ENCODE results near the gene SH3GLB1. TPM values are rescaled to one million over a fixed set of nuclear protein-coding genes. Genes with fewer than 3 reads are reported as not detected.
"Not testable (repeated sequence)": the region's sequence is repeated elsewhere in the genome, so short reads cannot be mapped to it uniquely, and the experiment has no call there.

Gene SH3GLB1
- total and polyA plus RNA-seq, 4 donors, result 14.1 to 25.2 (median 18.3) TPM

GRCh38 chr1:86699186-86699585, 5.2 kb upstream of the SH3GLB1 start:
- TF ChIP-seq FOXA1 (IDR thresholded peaks at IDR 0.05), result no peak
- WGBS, result 64% methylated on average over 2 of the region's 2 CpGs
- H3K27ac ChIP-seq (ENCODE audit: low read depth in 1 of 2, low read length in 2 of 2), result no peak overlapping the region

GRCh38 chr1:86701731-86702130, 2.6 kb upstream of the SH3GLB1 start:
- H3K27me3 ChIP-seq (ENCODE audit: control insufficient read depth in 4 of 4, insufficient read depth in 4 of 4, low read length in 3 of 4), result no peaks in the 10 kb centered on the region
- no peak overlapping the region for H3K27ac ChIP-seq (ENCODE audit: low read depth in 1 of 2, low read length in 2 of 2)
- H3K4me1 ChIP-seq (ENCODE audit: control insufficient read depth in 4 of 4, insufficient read depth in 4 of 4, low read length in 3 of 4), result peaks cover 0 to 18% (median 12%) of the 10 kb centered on the region in 4 donors
- H3K4me3 ChIP-seq (ENCODE audit: low read depth in 1 of 3, low read length in 3 of 3), result no peak overlapping the region
- WGBS, result 48% methylated on average over 1 of the region's 1 CpG
- H3K36me3 ChIP-seq (ENCODE audit: control insufficient read depth in 4 of 4, insufficient read depth in 3 of 4, low read depth in 1 of 4, low read length in 3 of 4), result no peaks in the 10 kb centered on the region
- DNase-seq (ENCODE audit: low spot score), result no peak
- H3K9ac ChIP-seq (ENCODE audit: low read depth in 1 of 2, low read length in 2 of 2), result no peak overlapping the region
- TF ChIP-seq SP1 (IDR thresholded peaks at IDR 0.05) (no peak), CTCF (IDR thresholded peaks at IDR 0.05; ENCODE audit: low read depth, low read length, missing input control) (no peak), MAX (IDR thresholded peaks at IDR 0.05) (no peak), FOXA2 (IDR thresholded peaks at IDR 0.05) (no peak), HNF4A (conservative IDR thresholded peaks at IDR 0.05) (no peak), REST (IDR thresholded peaks at IDR 0.05) (no peak), ZBTB33 (IDR thresholded peaks at IDR 0.05) (no peak)
- H3K9me3 ChIP-seq (ENCODE audit: control insufficient read depth in 4 of 4, low read length in 3 of 4), result no peaks in the 10 kb centered on the region

More at GRCh38 chr1:86699186-86699585, 5.2 kb upstream of the SH3GLB1 start:
- H3K36me3 ChIP-seq (ENCODE audit: control insufficient read depth in 4 of 4, insufficient read depth in 3 of 4, low read depth in 1 of 4, low read length in 3 of 4), result no peaks in the 10 kb centered on the region
- H3K27me3 ChIP-seq (ENCODE audit: control insufficient read depth in 4 of 4, insufficient read depth in 4 of 4, low read length in 3 of 4), result no peaks in the 10 kb centered on the region
- no peak overlapping the region for H3K9ac ChIP-seq (ENCODE audit: low read depth in 1 of 2, low read length in 2 of 2)
- no peaks in the 10 kb centered on the region for H3K9me3 ChIP-seq (ENCODE audit: control insufficient read depth in 4 of 4, low read length in 3 of 4)
- H3K4me3 ChIP-seq (ENCODE audit: low read depth in 1 of 3, low read length in 3 of 3), result no peak overlapping the region
- peaks cover 0 to 7% (median 3%) of the 10 kb centered on the region in 4 donors for H3K4me1 ChIP-seq (ENCODE audit: control insufficient read depth in 4 of 4, insufficient read depth in 4 of 4, low read length in 3 of 4)
- DNase-seq (ENCODE audit: low spot score), result no peak

- H3K9ac ChIP-seq (ENCODE audit: low read depth in 1 of 2, low read length in 2 of 2); H3K9me3 ChIP-seq (ENCODE audit: control insufficient read depth in 4 of 4, low read length in 3 of 4); DNase-seq (ENCODE audit: low spot score); H3K27me3 ChIP-seq (ENCODE audit: control insufficient read depth in 4 of 4, insufficient read depth in 4 of 4, low read length in 3 of 4); H3K27ac ChIP-seq (ENCODE audit: low read depth in 1 of 2, low read length in 2 of 2); H3K36me3 ChIP-seq (ENCODE audit: control insufficient read depth in 4 of 4, insufficient read depth in 3 of 4, low read depth in 1 of 4, low read length in 3 of 4); H3K4me3 ChIP-seq (ENCODE audit: low read depth in 1 of 3, low read length in 3 of 3): not testable (repeated sequence)
- peaks cover 0 to 24% (median 16%) of the 10 kb centered on the region in 4 donors for H3K4me1 ChIP-seq (ENCODE audit: control insufficient read depth in 4 of 4, insufficient read depth in 4 of 4, low read length in 3 of 4)
- WGBS, result 93% methylated on average over 5 of the region's 5 CpGs
Measured at GRCh38 chr1:86702954-86703494, 1.4 kb upstream of the SH3GLB1 start.
